SIG-M5 (cell line): ENCODE measurements around the gene VIPAS39.

Source experiments
- DNase-seq: peaks from one replicate; lab custom pipeline; 2025; lab: John Stamatoyannopoulos, UW

The VIPAS39 gene

DNA sequence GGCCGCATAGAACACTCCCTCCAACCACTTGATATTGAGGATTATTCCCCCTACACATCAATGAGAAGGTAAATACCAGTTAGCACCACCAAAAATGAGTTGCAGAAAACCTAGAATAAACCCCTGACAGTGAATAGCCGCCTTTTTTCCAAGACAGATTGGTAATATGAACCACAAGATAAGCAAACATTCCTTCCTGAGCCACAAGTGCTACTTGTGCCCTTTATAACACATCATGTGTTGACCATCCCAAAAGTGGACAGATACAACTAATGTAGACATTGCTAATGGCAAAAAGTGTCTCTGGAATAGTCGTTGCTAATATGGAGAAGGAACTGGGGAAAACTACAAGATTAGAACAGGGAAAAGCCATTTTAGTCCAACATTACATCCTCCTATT, 51.3 kb downstream of the VIPAS39 start:
- no peak for DNase-seq

- DNase-seq: no peak
Observed at GRCh38 chr14:77403768-77404167, 53.6 kb downstream of the VIPAS39 start.

DNA sequence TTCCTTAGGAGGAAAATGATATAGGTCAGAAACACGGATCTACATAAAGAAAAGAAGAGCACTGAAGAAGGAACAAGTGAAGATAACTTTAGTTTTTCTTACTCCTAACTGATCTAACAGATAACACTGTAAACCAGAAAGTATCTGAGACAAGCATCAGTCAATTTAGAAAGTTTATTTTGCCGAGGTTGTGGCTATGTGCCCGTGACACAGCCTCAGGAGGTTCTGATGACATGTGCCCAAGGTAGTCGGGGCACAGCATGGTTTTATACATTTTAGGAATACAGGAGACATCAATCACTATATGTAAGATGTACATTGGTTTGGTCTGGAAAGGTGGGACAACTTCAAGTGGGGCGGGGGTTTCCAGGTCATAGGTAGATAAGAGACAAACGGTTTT, 57.2 kb downstream of the VIPAS39 start:
- no peak for DNase-seq

GRCh38 chr14:77390188-77390587, 67.2 kb downstream of the VIPAS39 start:
- no peak for DNase-seq

DNA sequence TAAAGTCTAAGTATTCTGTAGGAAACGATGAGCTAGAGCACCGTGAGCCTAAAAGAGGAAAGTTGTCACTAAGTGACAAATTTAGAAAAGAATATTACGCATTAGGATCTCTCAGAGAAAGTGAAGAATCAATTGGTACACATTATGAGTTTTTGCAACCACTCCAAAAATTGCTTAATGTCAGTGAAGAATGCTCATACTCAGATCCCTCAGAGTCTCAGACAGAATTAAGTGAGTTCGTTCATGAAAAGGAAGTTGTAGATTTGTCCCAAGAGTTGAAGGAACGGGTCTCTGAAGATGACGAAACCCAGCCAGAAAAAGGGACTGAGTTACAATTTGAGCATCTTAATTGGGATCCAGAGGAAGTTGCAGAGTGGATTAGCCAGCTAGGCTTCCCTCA, 78.7 kb downstream of the VIPAS39 start:
- peak; percentile 52 for DNase-seq

DNA sequence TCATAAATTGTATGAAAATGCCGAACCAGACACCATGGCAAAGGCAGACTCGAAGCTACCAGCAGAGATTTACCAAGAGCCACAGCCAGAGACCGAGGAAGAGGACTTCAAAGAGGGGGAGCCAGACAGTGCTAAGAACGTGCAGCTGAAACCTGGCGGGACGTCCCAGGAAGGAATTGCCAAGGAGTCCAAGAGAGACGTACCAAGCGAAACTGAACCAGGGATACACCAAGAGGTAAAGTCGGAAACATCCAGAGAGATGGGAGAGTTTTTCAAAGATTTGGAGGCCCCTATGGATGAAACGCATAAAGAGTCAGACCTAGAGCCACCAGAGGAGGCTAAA, 79.9 kb downstream of the VIPAS39 start:
- no peak for DNase-seq

- no peak for DNase-seq
Observed at GRCh38 chr14:77376771-77377501, 80.5 kb downstream of the VIPAS39 start, which contains the start of the genes SAMD15 and TMED8. Gene SAMD15 (plus strand): TSS chr14:77377379. CDS start chr14:77377419, 40 bp downstream. Gene TMED8 (minus strand): TSS chr14:77377094. CDS start chr14:77377053, 41 bp downstream.
